HCT116 (cell line): ENCODE data around the gene ACOD1. TPM values are rescaled to one million over a fixed set of nuclear protein-coding genes. Genes with fewer than 3 reads are reported as not detected.
A peak's percentile ranks its signal among the peaks of the same experiment; 100 is the strongest.

Source experiments
- ATAC-seq: fragments of 200-7000 bp; cut with Tn5 transposase; 2 replicates; pipeline ENCODE4 v1.9.1; 2020; ENCODE audit warnings: mild to moderate bottlenecking, moderate library complexity
- BruUV-seq: library from RNA; stranded (reverse); fragments of 400-500 nt; replicated peaks from 2 replicates; lab custom pipeline; 2021; lab: Mats Ljungman, UMichigan
- CTCF ChIA-PET: fragments of 300-600 bp; sonication (Branson Sonifier 250); formaldehyde crosslinking; loops from one replicate; lab custom pipeline; 2021; ENCODE audit warnings: antibody characterized with exemption; lab: Charles Lee
- POLR2A ChIA-PET: fragments of 300-600, 350-600 bp; sonication (Branson Sonifier 250); formaldehyde crosslinking; loops from one replicate; lab custom pipeline; 2021; ENCODE audit warnings: antibody characterized with exemption; lab: Charles Lee
- RAD21 ChIA-PET, 2 experiments: fragments of 300-600 bp; sonication (Branson Sonifier 250); formaldehyde crosslinking; loops; one replicate each; lab custom pipeline; 2023; ENCODE audit warnings: low total read pairs in 2 of 2; ENCODE audit not compliant: uncharacterized antibody in 2 of 2, unreplicated experiment in 2 of 2, low non-redundant PET in 1 of 2; lab: Charles Lee
- DNase-seq: peaks from one replicate; pipeline ENCODE4 v3.0.0-alpha.2; 2010; ENCODE audit warnings: low read depth, low spot score
- H2AFZ ChIP-seq: fragments of 200-600 bp; shearing (Covaris generic), sonication (generic); 2 replicates; pipeline ENCODE4 v1.6.1; 2017; ENCODE audit warnings: low read depth, mixed run types, mixed read lengths, antibody characterized with exemption, low read length; ENCODE audit not compliant: poor library complexity, severe bottlenecking
- H3K27ac ChIP-seq: 2 replicates; pipeline ENCODE4 v1.5.1; 2012; ENCODE audit warnings: low read depth, low read length
- H3K27me3 ChIP-seq: fragments of 200-600 bp; sonication (generic); 2 replicates; pipeline ENCODE4 v1.6.1; 2016; ENCODE audit warnings: mixed run types, low read length, mixed read lengths; ENCODE audit not compliant: insufficient read depth
- H3K36me3 ChIP-seq, 2 experiments: fragments of 200-500 bp in 1 of 2; fragments of 200-600 bp in 1 of 2; sonication (Bioruptor generic) in 1 of 2; sonication (generic) in 1 of 2; 2 replicates each; pipeline versions ENCODE4 v1.5.1 to v1.6.1; 2014 to 2016; ENCODE audit warnings: low read length in 2 of 2, inconsistent platforms in 1 of 2, mixed read lengths in 1 of 2, mixed run types in 1 of 2; ENCODE audit not compliant: insufficient read depth in 2 of 2, control insufficient read depth in 1 of 2
- H3K4me1 ChIP-seq, 2 experiments: fragments of 200-600 bp in 1 of 2; sonication (generic) in 1 of 2; 2 replicates each; pipeline versions ENCODE4 v1.5.1 to v1.6.1; 2012 to 2017; ENCODE audit warnings: low read length in 2 of 2, inconsistent platforms in 1 of 2, mild to moderate bottlenecking in 1 of 2, mixed read lengths in 1 of 2, mixed run types in 1 of 2, moderate library complexity in 1 of 2; ENCODE audit not compliant: insufficient read depth in 2 of 2, control insufficient read depth in 1 of 2
- H3K4me2 ChIP-seq: fragments of 200-600 bp; sonication (generic); 2 replicates; pipeline ENCODE4 v1.6.1; 2017; ENCODE audit warnings: mixed run types, low read length, mixed read lengths
- H3K4me3 ChIP-seq, 2 experiments: fragments of 200-600 bp in 1 of 2; sonication (generic) in 1 of 2; replicated peaks in 1 of 2; 2 replicates each; pipeline ENCODE4 v1.5.1; 2011 to 2016; ENCODE audit warnings: low read length in 2 of 2, control low read depth in 1 of 2, low read depth in 1 of 2, mild to moderate bottlenecking in 1 of 2, mixed read lengths in 1 of 2, mixed run types in 1 of 2
- H3K79me2 ChIP-seq: fragments of 200-600 bp; sonication (generic); 2 replicates; pipeline ENCODE4 v1.6.1; 2017; ENCODE audit warnings: mild to moderate bottlenecking, mixed run types, low read length, moderate library complexity, mixed read lengths; ENCODE audit not compliant: insufficient read depth
- H3K9ac ChIP-seq: fragments of 200-600 bp; sonication (generic); 2 replicates; pipeline ENCODE4 v1.6.1; 2016; ENCODE audit warnings: low read length, mixed read lengths
- H3K9me2 ChIP-seq: fragments of 200-600 bp; sonication (generic), shearing (Covaris generic); 2 replicates; pipeline ENCODE4 v1.6.1; 2017; ENCODE audit warnings: mixed run types, mild to moderate bottlenecking, moderate library complexity; ENCODE audit not compliant: insufficient read depth
- H3K9me3 ChIP-seq, 2 experiments: fragments of 200-500 bp in 1 of 2; fragments of 200-600 bp in 1 of 2; sonication (Bioruptor generic) in 1 of 2; sonication (generic) in 1 of 2; 2 replicates each; pipeline ENCODE4 v1.6.1; 2014 to 2017; ENCODE audit warnings: low read length in 2 of 2, mixed read lengths in 2 of 2, inconsistent platforms in 1 of 2, low read depth in 1 of 2, mild to moderate bottlenecking in 1 of 2, mixed run types in 1 of 2, moderate library complexity in 1 of 2; ENCODE audit not compliant: control insufficient read depth in 1 of 2, insufficient read depth in 1 of 2
- H4K20me1 ChIP-seq: fragments of 200-600 bp; sonication (generic), shearing (Covaris generic); 2 replicates; pipeline ENCODE4 v1.6.1; 2017; ENCODE audit warnings: mixed run types, mild to moderate bottlenecking, moderate library complexity; ENCODE audit not compliant: insufficient read depth
- EGR1 ChIP-seq: IDR thresholded peaks from 2 replicates; pipeline ENCODE4 v1.6.1; 2012; ENCODE audit warnings: low read depth
- ELF1 ChIP-seq: IDR thresholded peaks from 2 replicates; pipeline ENCODE4 v1.6.1; 2012; ENCODE audit warnings: low read depth, borderline replicate concordance
- EZH2phosphoT487 ChIP-seq: fragments of 200-600 bp; IDR thresholded peaks from 2 replicates; pipeline ENCODE4 v1.6.1; 2018; ENCODE audit warnings: antibody characterized with exemption, borderline replicate concordance
- FOSL1 ChIP-seq: IDR thresholded peaks from 2 replicates; pipeline ENCODE4 v1.6.1; 2012; ENCODE audit warnings: low read depth
- JUND ChIP-seq: IDR thresholded peaks from 2 replicates; pipeline ENCODE4 v1.6.1; 2012
- MAX ChIP-seq: IDR thresholded peaks from 2 replicates; pipeline ENCODE4 v1.6.1; 2012
- POLR2A ChIP-seq: IDR thresholded peaks from 2 replicates; pipeline ENCODE4 v1.7.0; 2011; ENCODE audit warnings: borderline replicate concordance; ENCODE audit not compliant: insufficient read depth, insufficient read length; ENCODE audit errors: extremely low read depth
- RAD21 ChIP-seq: IDR thresholded peaks from 2 replicates; pipeline ENCODE4 v1.6.1; 2012; ENCODE audit warnings: low read depth, mild to moderate bottlenecking
- SP1 ChIP-seq: IDR thresholded peaks from 2 replicates; pipeline ENCODE4 v1.6.1; 2012; ENCODE audit warnings: low read depth
- SRF ChIP-seq: IDR thresholded peaks from 2 replicates; pipeline ENCODE4 v1.6.1; 2012; ENCODE audit warnings: low read depth
- TCF7L2 ChIP-seq: IDR thresholded peaks from 2 replicates; pipeline ENCODE4 v1.7.0; 2011; ENCODE audit warnings: borderline replicate concordance, inconsistent platforms; ENCODE audit not compliant: insufficient read depth, insufficient read length; ENCODE audit errors: extremely low read depth
- YY1 ChIP-seq: IDR thresholded peaks from 2 replicates; pipeline ENCODE4 v1.6.1; 2011; ENCODE audit warnings: low read length, low read depth, moderate library complexity, mild to moderate bottlenecking; ENCODE audit not compliant: insufficient replicate concordance; ENCODE audit errors: extremely low read depth
- ZFX ChIP-seq: fragments of 450-650 bp; IDR thresholded peaks from 2 replicates; pipeline ENCODE4 v1.6.1; 2017
- intact Hi-C: fragments of 100-400 bp; cut with micrococcal nuclease; formaldehyde crosslinking; loops from 2 replicates; pipeline ENCODE4 v1.10.0; 2022
- total RNA-seq: library from RNA; stranded (reverse); gene quantifications from one replicate; pipeline ENCODE4 v1.2.1, GENCODE V29; 2021; ENCODE audit not compliant: unreplicated experiment
- TF ChIP-seq, protein P1 (sequence below), 3 experiments: fragments of 200-600 bp in 1 of 3; sonication (generic) in 1 of 3; IDR thresholded peaks in 2 of 3; conservative IDR thresholded peaks in 1 of 3; 2 replicates each; pipeline ENCODE4 v1.5.1; 2012 to 2017; ENCODE audit warnings: low read depth in 2 of 3, low read length in 2 of 3, antibody characterized with exemption in 1 of 3, borderline replicate concordance in 1 of 3, control low read depth in 1 of 3, mild to moderate bottlenecking in 1 of 3, mixed read lengths in 1 of 3, mixed run types in 1 of 3, moderate library complexity in 1 of 3; ENCODE audit not compliant: insufficient read depth in 1 of 3
- TF ChIP-seq, protein P2 (sequence below): IDR thresholded peaks from 2 replicates; pipeline ENCODE4 v1.6.1; 2011; ENCODE audit warnings: mild to moderate bottlenecking, low read length, moderate library complexity; ENCODE audit not compliant: insufficient replicate concordance; ENCODE audit errors: extremely low read depth

ACOD1 gene
- total RNA-seq, 1 experiment from 2014 or later = not detected

DNA sequence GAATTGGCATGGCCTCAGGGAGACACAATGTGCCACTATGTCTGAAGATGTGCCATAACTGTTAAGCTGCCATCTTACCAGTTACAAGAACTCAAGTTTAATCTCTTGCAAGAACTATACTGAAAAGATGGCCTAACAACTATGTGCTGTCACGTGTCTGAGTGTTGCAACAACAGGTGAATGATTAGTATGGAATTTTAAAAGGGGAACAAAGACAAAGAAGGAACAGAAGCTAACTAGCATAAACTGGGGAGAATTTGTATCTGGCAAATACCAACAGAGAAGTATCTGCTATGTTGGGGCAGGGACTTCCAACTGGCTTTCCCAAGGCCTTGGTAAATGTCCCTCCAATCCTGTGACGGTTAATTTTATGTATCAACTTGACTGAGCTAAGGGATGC lies 11.5 kb upstream of the ACOD1 start (continued):
- TF ChIP-seq EZH2phosphoT487 = no peak

DNA sequence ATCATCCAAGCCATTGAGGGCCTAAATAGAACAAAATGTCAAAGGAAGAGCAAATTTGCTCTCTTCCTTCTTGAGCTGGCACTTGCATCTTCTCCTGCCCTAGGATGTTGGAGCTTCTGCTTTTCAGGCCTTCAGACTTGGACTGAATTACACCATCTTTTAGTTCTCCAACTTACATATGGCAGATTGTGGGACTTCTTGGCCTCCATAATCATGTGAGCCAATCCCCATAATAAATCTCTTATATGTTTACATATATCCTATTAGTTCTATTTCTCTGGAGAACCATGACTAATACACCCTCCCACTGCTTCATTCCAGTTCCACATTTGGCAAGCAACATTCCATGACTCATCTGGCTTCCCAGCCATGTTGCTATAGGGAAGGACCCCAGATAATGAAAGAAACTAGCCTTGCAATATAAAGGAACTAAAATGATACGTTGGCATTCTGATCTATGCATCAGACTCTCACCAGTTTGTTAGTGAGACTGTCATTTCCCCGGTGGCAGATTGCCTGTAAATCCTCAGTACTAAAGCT lies 11.0 kb upstream of the ACOD1 start:
- ChIA-PET POLR2A (no interaction called here), CTCF (no interaction called here), RAD21 (interaction anchor here in 1 of 2 experiments (0.6 kb wide), 1 partner anchor 297 kb away, joined by 3 read pairs; no protein-coding TSS in a partner anchor)
- Histone ChIP-seq H2AFZ (no peak overlapping the region), H3K4me2 (no peak overlapping the region), H3K27me3 (no peaks in the 10 kb centered on the region), H4K20me1 (no peaks in the 10 kb centered on the region), H3K79me2 (no peaks in the 10 kb centered on the region), H3K36me3 (no peaks in the 10 kb centered on the region)
- no TSS peak for BruUV-seq
- TF ChIP-seq FOSL1 = peak; percentile 35; the same call in 1 of the 2 replicates
- TF ChIP-seq SP1 = no peak
- TF ChIP-seq, all 23 proteins: peak for 1
- Histone ChIP-seq H3K9me2 (no peaks in the 10 kb centered on the region), H3K4me1 (peaks cover 0 to 7% of the 10 kb centered on the region in 2 experiments; a peak in 1 of 4 replicates), H3K27ac (no peak overlapping the region), H3K9ac (no peak overlapping the region), H3K9me3 (no peaks in the 10 kb centered on the region), H3K4me3 (no peak overlapping the region)
- DNase-seq (peak; percentile 3), ATAC-seq (no peak)
- intact Hi-C loops = no loop called here

DNA sequence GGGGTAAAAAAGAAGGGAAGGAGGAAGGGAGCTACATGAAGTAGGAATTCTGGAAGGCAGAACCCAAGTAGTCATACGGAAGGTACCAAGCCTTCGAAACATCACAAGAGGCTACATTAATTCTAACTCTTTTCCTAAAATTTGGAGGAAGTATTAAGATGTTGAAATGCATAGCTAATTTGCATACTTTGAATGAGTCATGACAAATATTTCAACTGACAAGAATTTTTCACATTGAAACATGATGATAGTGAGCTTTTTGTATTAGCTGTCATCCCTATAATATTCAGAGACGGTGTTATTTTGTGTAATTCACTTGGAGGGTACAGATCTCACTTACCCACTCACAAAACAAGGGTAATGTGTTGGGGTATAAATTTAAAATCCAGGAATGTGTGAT lies 9.1 kb upstream of the ACOD1 start:
- no peaks in the 10 kb centered on the region for H3K27me3 ChIP-seq
- no TSS peak for BruUV-seq
- peaks cover 0 to 7% of the 10 kb centered on the region in 2 experiments; a peak in 1 of 4 replicates for H3K4me1 ChIP-seq
- H3K27ac ChIP-seq = no peak overlapping the region
- DNase-seq (no peak), ATAC-seq (no peak)
- intact Hi-C loops = no loop called here
- H3K36me3 ChIP-seq = no peaks in the 10 kb centered on the region
- no peak overlapping the region for H3K9ac ChIP-seq
- no peaks in the 10 kb centered on the region for H3K79me2 ChIP-seq
- H2AFZ ChIP-seq = no peak overlapping the region
- H3K4me2 ChIP-seq = no peak overlapping the region
- RAD21 ChIA-PET = no interaction called here
- no peaks in the 10 kb centered on the region for H3K9me2 ChIP-seq
- CTCF ChIA-PET = no interaction called here
- H3K9me3 ChIP-seq = no peaks in the 10 kb centered on the region
- POLR2A ChIA-PET = no interaction called here
- no peaks in the 10 kb centered on the region for H4K20me1 ChIP-seq
- no peak overlapping the region for H3K4me3 ChIP-seq
- TF ChIP-seq ZFX (no peak), SRF (no peak), TCF7L2 (no peak), POLR2A (no peak), JUND (no peak), FOSL1 (no peak), SP1 (no peak), MAX (no peak), EGR1 (no peak), RAD21 (no peak), YY1 (no peak), ELF1 (no peak)
- TF ChIP-seq, protein P1, sequence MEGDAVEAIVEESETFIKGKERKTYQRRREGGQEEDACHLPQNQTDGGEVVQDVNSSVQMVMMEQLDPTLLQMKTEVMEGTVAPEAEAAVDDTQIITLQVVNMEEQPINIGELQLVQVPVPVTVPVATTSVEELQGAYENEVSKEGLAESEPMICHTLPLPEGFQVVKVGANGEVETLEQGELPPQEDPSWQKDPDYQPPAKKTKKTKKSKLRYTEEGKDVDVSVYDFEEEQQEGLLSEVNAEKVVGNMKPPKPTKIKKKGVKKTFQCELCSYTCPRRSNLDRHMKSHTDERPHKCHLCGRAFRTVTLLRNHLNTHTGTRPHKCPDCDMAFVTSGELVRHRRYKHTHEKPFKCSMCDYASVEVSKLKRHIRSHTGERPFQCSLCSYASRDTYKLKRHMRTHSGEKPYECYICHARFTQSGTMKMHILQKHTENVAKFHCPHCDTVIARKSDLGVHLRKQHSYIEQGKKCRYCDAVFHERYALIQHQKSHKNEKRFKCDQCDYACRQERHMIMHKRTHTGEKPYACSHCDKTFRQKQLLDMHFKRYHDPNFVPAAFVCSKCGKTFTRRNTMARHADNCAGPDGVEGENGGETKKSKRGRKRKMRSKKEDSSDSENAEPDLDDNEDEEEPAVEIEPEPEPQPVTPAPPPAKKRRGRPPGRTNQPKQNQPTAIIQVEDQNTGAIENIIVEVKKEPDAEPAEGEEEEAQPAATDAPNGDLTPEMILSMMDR (IDR thresholded peaks at IDR 0.05 in 2 of 3, conservative IDR thresholded peaks at IDR 0.05 in 1 of 3; ENCODE audit: borderline replicate concordance in 1 of 3, insufficient read depth in 1 of 3, low read depth in 2 of 3, low read length in 2 of 3) = no peak
- TF ChIP-seq, protein P2, sequence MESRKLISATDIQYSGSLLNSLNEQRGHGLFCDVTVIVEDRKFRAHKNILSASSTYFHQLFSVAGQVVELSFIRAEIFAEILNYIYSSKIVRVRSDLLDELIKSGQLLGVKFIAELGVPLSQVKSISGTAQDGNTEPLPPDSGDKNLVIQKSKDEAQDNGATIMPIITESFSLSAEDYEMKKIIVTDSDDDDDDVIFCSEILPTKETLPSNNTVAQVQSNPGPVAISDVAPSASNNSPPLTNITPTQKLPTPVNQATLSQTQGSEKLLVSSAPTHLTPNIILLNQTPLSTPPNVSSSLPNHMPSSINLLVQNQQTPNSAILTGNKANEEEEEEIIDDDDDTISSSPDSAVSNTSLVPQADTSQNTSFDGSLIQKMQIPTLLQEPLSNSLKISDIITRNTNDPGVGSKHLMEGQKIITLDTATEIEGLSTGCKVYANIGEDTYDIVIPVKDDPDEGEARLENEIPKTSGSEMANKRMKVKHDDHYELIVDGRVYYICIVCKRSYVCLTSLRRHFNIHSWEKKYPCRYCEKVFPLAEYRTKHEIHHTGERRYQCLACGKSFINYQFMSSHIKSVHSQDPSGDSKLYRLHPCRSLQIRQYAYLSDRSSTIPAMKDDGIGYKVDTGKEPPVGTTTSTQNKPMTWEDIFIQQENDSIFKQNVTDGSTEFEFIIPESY = no peak
